GM21717 (cell line): ENCODE measurements around the gene HOPX.
"Not testable (repeated sequence)": the region's sequence is repeated elsewhere in the genome, so short reads cannot be mapped to it uniquely, and the experiment has no call there.

Experiments
- ATAC-seq: cut with Tn5 transposase; IDR thresholded peaks from one replicate; pipeline ENCODE4 v1.9.1; 2021; ENCODE audit warnings: mild to moderate bottlenecking, moderate library complexity; ENCODE audit not compliant: unreplicated experiment

Gene HOPX, protein sequence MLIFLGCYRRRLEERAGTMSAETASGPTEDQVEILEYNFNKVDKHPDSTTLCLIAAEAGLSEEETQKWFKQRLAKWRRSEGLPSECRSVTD

DNA sequence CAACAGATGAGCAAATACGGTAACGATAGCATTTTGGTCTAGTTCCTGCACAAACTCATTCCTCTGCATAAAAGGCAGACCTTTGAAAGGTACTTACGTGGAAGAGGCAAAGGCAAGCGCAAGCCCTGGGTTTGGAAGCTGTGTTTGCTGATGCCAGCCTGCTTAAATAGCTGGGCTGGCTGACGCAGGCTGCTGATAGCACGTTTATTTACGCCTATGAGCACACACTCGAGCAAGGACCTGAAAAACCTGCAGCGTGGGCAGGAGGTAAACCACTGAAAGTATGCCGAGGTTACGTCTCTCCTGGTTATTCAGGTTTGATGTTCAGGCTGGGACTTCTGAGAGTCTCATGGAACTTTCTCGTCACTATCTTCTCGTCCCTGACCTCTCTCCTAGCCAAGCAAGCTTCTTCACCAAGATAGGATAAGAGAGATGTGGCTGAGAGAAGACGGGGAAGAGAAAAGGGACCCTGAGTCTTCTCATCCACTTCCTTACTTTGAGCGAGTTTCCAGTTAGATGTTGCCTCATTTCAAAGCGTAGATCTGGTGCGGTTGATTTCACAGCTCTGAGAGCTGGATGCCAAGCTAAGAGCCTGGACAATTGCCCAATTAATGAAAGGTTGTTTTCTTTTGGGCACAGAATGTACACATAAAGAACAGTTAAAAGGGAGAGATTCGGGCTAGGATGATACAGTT, at the start of gene HOPX:
Gene HOPX (minus strand): TSS at position 139 of the 695 bp plus-strand sequence. CDS start 23,480 bp downstream, outside the sequence.
- peak; percentile 56 for ATAC-seq

DNA sequence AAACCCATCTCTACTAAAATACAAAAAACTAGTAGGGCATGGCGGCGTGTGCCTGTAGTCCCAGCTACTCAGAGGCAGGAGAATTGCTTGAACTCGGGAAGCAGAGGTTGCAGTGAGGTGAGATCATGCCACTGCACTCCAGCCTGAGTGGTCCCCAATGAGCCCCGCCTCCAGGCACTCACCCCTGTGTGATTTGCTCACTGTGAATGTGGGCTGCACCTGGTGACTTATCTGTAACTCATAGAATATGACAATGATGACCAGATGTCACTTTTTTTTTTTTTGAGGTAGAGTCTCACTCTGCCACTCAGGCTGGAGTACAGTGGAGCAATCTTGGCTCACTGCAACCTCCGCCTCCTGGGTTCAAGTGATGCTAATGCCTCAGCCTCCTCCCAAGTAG, 49.0 kb upstream of the HOPX start:
- ATAC-seq: no peak

DNA sequence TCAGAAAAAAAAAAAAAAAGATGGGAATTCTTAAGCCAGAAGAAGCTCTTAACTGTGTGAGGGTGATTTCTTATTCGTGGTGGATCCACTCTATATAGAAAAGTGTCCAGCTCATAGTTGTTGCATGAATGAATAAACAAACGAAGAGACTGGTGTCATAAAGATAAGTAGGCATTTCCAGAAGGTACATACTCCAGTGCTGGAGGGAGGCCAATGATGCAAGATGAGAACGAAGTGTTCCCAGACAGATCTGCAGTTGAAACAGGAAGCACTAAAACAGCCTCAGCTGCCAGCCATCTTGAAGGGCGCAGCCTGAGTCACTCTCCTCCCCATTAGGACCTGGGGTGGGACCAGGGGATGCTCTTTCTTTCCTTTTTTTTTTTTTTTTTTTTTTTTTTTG, 47.4 kb upstream of the HOPX start:
- no peak for ATAC-seq

DNA sequence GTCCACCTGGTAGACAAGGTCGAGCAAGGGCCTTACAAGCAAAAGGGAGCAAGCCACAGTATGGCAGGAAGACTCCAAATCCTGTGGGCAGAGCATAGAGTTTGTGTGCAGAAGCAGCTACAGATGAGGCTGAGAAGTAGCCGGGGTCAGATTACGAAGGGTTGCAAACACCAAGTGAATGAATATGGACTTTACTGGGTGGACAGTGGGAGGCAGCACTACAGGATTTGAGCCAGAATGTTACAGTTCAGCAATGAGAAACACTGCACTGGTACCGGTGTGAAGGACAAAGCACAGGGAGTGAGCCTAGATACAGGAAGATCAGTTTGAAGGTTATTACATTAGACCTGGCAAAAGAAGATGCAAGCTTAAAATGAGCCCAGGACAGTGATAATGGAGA, 46.1 kb upstream of the HOPX start:
- ATAC-seq: no peak

DNA sequence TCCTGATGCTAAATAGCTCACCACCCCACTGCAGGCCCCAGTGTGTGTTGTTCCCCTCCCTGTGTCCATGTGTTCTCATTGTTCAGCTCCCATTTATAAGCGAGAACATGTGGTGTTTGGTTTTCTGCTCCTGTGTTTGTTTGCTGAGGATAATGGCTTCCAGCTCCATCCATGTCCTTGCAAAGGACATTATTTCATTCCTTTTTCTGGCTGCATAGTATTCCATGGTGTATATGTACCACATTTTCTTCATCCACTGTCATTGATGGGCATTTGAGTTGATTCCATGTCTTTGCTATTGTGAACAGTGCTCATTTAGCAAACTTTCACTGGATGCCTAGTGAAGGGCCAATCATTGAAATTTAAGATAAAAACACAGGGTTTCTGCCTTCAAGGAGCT, 45.5 kb upstream of the HOPX start:
- not testable (repeated sequence) for ATAC-seq

DNA sequence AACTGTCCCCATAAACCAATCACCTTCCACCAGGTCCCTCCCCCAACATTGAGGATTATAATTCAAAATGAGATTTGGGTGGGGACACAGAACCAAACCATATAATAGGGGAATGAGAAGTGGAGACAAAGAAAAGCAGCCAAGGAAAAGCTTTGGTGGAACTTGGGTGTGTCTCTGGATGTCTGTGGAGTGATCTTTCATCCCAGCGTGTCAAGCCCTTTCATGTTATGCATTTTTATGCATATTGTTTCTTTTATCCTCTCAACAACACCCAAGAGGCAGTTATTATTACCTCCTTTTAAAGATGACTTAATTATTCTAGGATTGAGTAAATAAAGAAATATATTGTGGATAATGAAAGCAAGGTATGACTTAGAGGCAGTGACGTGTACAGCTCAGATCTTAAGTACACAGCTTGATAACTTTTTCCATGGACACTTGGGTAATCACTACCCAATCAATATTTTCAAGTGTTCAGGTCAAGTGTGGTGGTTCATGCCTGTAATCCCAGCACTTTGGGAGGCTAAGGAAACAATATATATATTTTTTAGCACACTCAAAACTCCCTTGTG, 42.6 kb upstream of the HOPX start:
- no peak for ATAC-seq

DNA sequence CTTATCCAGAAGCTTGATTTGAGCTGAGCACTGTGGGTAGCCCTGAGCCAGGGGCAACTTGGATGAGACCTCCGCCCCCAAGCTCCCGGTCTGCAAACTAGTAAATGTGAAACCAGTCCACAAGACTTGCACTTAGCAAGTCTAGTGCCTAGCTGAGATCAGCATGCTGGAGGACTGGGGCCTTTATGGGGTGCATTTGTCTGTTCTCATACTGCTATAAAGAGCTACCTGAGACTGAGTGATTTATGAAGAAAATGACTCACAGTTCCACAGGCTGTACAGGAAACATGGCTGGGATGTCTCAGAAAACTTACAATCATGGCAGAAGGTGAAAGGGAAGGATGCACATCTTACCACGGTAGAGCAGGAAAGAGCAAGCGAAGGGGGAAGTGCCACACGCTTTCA, 42.1 kb upstream of the HOPX start:
- peak; percentile 53 for ATAC-seq

DNA sequence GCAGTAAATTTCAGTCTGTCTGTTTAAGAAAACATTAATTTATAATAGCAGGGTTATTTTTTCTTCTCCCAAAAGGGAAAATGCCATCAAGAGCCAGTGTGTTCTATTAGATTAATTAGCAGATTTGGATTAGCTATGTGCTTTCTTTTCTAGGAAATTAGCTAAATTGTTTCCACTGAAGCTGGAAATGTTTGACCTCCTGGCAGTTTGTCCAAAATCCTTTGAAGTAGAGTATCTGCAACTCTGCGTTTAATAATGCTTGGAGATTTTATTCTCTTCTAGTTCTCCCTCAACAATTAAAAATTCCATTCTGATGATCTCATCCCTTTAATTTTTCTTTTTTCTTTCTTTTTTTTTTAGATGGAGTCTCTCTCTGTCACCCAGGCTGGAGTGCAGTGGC, 27.1 kb upstream of the HOPX start:
- ATAC-seq: no peak

DNA sequence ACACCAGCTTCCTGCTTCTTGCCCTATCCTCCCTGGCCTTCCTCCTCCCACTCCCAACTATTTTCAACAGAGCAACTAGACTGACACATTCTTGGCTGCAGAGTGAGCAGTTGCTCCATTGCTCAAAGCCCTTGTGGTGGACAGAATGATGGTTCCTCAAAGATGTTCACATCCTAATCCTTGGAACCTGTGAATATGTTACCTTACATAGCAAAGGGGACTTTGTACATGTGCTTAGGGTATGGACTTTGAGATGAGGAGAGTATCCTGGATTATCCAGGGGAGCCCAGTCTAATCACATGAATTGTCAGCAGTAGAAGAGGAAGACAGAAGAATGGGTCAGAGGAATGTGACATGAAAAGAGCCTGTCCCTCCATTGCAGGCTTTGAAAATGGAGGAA, 24.9 kb upstream of the HOPX start:
- no peak for ATAC-seq

DNA sequence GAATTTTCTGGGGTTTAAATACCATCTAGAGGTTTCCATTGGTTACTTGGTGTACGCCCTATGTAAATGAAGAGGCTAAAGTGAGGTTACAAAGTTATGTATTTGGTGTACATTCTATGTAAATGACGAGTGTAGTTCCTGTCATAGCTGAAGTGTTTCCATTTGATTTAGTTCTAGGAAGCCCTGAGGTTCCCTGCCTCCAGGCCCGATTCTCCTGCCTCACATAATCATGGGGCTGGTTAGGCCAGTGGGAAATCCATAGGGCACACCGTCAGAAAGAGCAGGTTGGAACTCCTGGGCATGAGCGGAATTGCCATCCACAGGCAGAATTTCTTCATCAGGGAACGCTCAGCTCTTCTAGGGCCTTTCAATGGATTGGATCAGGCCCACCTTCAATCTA, 24.2 kb upstream of the HOPX start:
- no peak for ATAC-seq

DNA sequence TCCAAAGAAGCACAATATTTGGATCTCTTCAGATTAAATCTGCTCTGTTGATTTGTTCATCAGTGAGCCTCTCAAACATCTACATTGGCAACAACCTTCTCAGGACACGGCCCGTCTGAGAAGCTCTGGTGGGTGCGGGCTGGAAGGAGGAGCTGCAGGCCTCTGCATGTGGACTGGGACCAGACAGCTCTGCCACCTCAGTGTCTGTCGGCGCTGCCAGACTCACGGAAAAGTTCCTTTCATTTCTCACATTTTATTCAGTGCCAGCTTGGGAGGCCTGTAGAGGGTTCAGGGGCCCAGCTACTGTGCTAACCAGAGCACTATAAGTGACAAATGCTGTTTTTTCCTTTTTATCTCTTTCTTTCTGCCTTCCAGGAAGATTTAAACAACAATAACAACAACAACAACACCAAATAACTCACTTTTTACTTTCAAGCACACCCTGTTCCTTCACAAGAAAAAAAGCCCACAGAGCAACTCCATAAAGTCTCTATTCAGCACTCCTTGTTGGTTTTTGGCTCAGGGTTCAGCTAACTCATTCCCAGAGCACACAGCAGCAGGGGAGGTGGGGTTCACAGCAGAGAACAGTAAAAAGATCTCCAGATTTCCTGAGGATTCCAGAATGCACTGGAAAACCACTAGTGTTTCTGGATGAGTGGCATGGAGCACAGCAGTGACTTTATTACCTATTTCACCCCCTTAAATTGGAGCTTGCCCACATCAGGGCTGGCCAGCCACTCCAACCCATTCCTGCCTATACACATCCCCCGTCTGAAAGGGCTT, 23.2 kb upstream of the HOPX start:
- ATAC-seq: no peak

DNA sequence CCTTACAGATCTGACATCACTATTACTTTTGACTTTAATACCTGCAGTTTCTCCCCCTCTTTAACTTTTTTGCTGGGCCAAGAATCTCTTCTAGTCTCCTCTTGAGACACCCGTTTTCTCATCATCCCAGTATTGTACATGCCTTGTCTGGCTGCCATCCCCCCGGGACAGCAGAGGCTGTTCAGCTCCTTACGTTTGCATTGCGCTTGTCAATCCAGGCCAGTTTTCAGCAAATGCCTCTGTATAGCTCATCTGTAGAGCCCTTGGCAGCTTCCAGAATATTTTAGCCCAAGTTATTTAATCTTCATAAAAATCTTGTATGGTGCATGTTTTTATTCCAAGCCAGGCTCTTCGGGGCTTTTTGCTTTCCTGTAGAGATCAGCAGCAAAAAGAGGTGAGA, 22.3 kb upstream of the HOPX start:
- ATAC-seq: no peak

DNA sequence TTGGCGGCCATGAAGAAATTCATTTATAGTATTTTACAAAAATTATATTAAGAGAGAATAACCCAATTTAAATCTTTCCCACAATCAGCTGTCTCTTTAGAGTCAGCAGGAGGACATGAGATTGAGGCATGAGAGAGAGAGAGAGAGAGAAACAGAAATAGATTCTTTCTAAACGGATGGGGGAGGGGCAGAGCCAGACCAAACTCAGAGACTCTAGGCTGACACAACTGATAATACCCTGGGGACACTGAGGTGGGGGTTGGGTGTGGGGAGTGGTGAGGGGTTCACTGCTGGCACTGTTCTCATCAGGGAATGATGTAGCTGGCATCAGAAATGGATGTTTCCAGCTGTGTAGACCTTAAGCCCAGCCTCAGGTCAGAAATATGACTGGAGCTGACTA, 20.5 kb upstream of the HOPX start:
- ATAC-seq: no peak

DNA sequence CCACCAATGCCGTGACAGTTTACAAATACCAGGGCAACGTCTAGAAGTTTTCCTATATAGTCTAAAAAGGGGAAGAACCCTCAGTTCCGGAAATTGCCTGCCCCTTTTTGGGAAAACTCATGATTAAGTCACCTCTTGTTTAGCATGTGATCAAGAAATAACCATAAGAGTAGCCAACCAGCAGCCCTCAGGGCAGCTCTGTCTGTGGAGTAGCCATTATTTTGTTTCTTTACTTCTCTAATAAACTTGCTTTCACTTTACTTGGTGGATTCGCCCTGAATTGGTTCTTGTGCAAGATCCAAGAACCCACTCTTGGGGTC, 20.0 kb upstream of the HOPX start:
- no peak for ATAC-seq

DNA sequence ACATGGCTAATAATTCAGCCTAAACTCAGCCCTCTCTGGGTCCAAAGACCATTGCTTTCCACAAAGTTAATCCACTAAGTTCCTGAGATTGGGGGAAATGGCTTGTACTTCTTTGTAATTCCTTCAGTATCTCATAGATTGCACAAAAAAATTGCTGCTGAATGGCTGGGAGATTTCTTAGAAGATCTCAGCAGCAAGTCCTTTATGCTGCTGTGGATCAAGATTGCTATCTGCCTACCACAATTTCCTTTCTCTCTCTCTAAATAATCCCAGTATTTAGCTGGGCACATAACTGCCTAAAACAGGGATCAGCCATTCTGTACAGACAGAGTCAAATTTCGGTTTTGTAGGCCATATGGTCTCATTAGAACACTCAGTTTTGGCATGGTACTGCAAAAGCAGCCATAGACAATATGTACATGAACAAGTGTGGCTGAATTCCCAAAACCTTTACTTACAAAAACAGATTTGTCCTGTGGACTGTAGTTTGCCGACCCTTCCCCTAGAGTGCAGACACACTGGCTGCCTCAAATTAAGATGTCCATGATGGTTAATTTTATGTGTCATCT, 18.5 kb upstream of the HOPX start:
- ATAC-seq: no peak

DNA sequence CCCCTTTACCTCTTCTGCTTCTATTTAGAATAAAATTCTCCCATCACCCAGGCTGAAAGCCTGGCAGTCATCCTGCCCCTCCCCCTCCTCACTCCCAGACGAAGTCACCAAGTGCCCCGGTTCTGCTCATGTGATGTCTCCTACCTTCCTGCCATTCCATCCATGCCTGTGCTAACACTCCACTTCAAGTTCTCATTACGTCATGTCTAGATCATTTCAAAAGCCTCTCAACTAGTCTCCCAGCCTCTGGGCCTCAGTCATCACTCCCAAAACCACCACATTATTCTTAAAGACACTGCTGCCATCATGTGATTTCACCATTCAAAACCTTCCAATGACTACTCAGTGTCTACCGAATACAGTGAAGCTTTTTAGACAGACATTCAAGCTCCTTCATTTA, 17.2 kb upstream of the HOPX start:
- no peak for ATAC-seq

DNA sequence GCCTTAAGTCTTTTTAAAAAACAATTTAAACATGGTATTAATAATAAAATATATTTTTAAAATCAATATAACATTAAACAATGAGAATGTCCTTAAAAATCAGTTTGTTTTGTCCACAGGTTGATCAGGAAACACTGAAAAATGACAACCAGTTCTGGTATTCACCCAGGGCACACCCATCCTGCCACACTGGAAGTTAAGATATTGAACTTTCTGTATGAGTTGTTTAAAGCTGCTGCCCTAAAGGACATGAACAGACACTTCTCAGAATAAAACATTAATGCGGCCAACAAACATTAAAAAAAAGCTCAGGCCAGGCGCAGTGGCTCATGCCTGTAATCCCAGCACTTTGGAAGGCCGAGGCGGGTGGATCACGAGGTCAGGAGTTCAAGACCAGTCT, 15.0 kb upstream of the HOPX start:
- ATAC-seq: no peak

DNA sequence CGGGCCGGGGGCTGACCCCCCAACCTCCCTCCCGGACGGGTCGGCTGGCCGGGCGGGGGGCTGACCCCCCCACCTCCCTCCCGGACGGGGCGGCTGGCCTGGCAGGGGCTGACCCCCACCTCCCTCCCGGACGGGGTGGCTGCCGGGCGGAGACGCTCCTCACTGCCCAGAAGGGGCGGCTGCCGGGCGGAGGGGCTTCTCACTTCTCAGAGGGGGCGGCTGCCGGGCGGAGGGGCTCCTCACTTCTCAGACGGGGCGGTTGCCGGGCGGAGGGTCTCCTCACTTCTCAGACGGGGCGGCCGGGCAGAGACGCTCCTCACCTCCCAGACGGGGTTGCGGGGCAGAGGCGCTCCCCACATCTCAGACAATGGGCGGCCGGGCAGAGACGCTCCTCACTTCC, 12.4 kb upstream of the HOPX start:
- not testable (repeated sequence) for ATAC-seq

DNA sequence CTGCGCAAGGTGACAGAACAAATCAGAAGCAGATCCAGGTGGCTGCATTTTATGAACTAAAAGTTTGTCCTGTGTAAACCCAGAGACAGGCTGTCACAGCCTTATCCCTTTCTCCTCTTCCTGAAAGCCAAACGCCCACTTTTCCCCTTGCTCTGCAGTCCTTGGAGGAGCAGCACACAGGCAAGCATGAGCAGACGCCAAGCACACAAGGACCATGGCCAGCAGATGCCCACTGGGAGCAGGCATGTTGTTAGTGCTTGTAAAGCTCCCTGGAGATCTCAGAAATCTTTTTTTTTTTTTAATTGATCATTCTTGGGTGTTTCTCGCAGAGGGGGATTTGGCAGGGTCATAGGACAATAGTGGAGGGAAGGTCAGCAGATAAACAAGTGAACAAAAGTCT, 11.5 kb upstream of the HOPX start:
- no peak for ATAC-seq

DNA sequence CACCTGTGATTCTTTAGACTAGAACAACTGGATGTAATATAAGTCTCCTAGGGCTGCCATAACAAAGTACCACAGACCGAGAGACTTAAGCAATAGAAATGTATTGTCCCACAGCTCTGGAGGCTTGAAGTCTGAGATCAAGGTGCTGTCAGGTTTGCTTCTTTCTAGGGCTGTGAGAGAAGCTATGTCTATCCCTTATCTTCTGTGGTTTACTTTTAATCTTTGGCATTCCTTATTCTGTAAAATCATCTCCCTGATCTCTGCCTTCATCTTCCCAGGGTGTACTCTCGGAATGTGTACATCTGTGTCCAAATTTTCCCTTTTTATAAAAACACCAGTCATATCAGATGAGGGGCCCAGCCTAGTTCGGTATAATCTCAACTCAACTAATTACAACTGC, 10.3 kb upstream of the HOPX start:
- ATAC-seq: no peak

DNA sequence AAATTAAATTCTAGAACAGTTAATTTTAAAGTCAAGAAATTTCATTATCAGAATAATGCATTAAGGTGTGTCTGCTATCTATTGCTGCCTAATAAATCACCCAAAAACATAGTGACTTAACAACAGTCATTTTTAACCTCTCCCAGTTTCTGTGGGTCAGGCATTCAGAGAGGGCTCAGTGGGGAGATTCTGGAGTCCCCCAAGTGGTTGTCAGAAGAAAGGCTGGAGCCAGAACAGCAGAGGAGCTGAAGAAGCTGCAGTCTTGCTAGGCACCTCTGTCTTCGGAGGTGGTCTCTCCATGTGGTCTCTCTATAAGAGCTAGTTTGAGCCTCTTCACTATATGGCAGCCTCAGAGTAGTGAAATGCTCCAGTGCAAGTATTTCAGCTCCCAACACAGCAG, 9.3 kb upstream of the HOPX start:
- no peak for ATAC-seq
